ENCODE data around the gene CYP27B1.

CYP27B1 gene

DNA sequence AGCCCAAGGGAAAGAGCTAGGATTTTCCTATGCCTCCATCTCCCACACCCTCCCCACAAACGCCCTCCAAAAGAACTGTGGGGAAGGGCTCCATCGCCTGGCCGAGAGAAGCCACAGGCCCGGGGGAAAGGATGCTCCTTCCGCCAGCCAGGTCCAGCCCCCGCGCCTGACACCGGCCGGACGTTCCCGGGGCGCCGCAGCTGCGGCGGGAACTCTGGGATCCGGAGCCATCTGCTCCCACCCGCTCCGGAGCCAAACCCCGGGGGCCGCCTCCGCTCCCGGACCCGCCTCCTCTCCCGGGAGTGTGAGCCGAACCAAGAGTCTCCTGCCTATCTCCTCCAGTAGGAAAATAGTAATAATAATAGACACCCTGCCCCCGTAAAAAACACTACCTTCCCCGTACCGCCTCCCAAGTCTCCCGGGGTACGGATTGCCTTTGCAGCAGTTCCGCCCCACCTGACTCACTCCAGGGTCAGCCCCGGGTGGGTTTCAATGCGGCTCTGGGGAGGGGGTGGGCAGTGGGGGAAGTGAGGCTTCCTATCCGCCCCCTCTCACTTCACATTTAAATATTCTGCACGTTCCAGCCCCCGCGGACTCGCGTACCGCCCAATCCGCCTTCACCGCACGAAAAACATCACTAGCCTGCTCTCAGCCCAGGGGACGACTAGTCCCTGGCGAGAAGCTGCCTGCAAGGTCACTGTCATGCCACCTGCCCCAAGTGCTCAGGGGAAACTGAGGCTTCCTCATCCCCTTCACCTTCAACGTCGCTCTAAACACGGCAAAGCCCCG, 30.7 kb downstream of the CYP27B1 start:
- DNase-seq (ENCODE audit: low read depth in 2 of 2) = no peak

DNA sequence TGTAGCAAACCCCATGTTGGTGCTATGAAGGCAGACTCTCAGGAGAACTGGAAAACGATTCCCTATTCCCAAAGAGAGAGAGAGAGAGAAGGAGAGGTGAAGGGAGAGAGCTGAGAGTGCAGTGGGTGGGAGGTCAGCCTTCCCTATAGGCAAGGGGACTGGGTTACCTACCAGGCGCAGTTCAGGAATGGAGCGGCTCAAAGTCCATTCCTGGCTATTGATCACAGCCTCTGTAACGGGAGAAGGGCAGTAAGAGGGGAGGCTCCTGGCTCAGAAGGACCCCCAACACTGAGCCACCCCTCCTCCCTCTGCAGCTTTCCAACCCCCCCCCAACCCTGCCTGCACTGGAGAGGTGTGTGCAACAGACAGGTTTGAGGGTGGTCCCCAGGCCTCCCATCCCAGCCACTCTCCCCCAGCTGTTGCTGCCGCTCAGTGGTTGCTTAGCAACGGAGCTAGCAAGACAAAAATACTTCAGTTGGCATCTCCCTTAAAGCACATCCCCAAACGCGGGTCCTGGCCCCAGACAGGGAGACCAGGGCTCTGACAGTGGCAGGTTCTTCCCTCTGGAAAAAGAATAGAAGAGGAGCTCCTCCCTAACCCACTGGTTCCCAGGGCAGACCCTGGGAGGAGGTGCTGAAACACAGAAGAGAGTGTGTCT, 31.6 kb downstream of the CYP27B1 start:
- DNase-seq (ENCODE audit: low read depth in 2 of 2) = no peak

DNA sequence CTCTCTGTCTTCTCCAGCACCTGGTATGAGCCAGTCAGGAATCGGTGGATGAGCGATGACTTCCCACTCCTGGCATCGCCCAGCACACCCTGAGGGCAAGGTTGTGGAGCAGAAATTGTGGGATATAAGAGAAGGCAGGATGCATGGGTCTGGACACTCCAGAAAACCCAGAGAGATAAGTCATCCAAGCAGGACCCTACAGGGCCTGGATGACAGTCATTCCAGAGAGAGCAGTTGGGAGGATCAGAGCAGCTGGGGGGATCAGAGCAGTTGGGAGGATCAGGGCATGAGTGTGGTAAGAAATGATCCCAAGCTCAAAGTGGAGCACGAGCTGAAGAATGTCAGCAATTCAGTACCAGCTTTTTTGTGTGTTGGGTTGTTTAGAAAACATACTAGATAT, 32.3 kb downstream of the CYP27B1 start:
- no peak for DNase-seq (ENCODE audit: low read depth in 2 of 2)

DNA sequence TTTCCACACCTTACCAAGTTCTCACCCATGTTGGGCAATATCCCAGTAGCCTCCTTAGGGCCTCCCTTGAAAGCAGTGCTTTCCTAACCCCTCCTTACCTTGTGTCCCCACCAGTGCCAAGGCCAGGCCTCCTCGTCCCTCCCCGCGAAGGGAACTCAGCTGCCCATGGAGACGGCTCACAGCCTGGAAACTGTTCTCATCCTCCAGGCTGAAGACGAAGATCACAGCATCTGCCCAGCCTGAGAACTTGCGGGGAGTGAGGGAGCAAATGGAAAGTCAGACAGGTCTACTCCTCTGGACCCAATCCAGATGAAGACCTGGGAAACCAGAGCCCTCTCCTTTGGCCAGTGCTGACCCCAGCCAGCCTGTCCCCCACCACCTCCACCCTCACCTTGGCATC, 33.0 kb downstream of the CYP27B1 start:
- DNase-seq (ENCODE audit: low read depth in 2 of 2) = no peak

DNA sequence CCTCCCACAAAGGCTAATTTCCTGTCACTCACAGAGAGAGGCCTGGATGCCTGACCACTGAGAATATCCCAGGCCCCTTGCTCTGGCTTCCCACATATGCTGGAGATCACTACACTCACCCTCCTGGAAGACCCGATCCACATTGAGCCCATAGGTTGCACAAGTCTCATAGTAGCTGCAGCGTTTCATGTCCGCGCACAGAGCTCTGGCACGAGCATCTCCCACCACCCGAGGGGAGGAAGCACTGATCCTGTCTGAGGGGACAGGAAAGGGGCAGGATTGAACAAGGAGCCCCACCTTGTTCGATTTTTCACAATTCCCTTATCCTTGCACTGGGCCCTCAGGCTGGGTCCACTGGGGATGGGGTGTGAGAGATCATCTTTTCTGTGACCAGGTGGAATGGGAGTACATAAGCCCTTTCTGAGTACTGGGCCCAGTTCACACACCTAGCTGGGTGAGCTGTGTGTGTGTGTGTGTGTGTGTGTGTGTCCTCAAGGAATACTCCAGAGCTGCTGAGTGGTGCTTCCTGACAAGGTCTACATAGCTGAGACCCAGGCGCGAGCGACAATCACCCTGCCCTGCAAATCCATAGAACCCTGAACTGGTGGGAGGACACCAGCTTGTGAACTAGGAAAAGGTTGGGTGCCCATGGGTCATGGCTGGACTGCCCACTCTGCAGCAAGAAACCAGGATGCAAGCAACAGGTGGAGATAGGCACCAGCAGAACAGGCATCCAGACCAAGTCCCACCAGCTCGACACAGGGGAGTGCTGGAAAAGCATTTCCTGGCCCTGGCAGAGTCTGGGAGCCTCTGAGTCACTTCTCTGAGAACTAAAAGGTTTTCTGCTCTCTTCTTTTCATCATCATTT, 33.9 kb downstream of the CYP27B1 start:
- no peak for DNase-seq (ENCODE audit: low read depth in 2 of 2)

DNA sequence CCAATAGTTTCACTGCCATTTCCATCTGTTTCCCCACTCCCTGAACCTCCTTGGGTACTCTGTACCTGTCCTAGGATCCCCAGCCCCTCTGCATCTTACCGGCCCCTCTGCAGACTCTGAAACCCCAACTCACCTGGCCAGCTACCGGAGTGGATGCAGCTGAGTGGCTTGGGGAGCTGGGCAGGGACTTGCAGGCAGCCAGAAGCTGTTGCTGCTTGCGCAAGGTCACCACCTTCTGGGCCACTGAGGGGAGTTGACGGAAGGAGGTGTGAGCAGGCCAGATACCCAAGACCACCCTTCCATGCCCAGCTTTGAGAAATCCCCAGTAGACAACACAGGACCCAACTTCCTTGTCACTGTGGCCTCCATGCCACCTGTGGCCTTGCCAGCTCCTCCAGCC, 34.6 kb downstream of the CYP27B1 start:
- no peak for DNase-seq (ENCODE audit: low read depth in 2 of 2)

DNA sequence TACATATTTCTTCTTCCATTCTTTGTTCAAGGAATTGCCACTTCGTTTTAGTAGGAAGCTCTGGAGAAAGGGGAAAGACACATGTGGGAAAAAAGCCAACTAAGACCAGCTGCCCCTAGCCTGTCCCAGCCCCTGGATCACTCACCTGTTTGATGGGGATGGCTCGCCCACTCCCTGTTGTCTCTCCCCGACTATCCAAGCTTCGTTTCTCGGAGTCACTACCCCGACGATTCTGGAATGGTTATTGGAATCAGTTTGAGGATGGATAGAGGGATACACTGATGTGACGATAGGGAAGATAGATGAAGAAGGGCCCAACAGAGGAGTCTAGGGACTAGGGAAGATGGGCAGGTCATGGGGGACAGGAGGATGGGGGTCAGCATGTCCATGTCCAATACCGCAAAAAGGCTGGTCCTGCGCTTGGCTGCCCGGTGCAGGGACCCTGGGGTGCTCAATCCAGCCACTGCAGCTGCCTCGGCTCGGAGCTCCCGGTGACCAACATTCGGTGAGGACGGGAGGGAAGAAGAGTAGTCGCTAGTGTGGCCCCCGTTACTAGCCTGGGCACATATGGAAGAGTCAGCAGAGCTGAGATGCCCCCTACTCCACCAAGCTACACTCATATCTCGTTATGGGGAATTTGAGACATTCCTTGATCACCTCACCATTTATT, 35.3 kb downstream of the CYP27B1 start:
- no peak for DNase-seq (ENCODE audit: low read depth in 2 of 2)

DNA sequence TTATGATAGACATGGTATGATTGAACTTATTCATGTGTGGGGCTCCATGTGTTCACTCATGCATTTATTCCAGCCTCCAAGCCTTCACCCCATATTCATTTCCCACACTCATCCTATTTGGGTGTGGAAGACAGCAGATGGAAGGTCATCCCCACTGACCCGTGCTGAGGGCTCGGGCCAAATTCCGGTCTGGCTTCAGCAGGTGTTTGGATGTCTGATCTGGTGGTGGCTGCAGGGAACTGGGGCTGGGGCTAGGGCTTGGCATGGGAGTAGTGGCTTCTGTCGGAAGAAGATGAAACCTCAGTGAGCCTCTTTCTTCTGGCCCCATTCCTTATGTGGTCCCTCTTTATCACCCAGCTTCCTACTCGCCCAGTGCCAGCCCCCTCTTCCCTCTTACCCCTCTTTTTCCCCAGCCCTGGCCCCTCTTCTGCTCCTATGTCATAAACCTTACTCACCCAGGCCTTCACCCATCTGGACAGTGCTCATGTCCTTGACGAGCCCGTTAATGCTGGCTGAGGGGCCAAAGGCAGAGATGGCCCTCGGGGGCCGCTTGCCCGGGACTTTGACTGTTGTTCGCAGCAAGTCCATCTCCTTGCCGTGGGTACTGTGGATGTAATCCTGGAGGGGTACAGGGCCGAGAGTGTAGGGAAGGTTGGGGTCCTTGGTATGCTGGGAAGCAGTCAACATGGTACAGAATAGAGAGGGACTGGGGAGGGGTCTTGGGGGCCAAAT, 36.4 kb downstream of the CYP27B1 start:
- no peak for DNase-seq (ENCODE audit: low read depth in 2 of 2)

DNA sequence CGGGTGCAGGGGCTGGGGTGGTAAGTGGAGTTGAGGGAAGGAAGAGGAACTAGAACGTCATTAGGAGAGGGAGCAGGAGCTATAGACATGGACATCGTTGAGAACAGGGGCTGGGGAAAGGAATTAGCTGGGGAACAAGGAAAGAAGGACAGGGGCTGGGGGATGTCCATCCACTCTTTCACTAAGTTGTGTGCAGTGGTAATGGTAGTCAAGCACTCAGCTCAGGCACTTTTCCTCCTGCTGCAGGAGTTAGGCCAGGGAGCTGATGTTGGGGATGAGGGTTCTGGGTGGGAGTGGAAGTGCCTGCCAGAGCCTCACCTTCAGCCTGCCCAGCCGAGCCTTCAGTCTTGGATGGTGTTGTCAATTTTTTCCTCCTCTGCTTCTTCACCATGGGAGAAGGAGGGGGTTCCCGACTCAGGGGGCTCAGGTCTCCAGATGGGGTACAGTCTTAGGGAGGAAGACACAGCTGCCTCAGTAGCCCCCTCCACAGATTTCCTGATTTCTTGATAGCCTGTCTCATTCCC, 37.5 kb downstream of the CYP27B1 start:
- no peak for DNase-seq (ENCODE audit: low read depth in 2 of 2)

DNA sequence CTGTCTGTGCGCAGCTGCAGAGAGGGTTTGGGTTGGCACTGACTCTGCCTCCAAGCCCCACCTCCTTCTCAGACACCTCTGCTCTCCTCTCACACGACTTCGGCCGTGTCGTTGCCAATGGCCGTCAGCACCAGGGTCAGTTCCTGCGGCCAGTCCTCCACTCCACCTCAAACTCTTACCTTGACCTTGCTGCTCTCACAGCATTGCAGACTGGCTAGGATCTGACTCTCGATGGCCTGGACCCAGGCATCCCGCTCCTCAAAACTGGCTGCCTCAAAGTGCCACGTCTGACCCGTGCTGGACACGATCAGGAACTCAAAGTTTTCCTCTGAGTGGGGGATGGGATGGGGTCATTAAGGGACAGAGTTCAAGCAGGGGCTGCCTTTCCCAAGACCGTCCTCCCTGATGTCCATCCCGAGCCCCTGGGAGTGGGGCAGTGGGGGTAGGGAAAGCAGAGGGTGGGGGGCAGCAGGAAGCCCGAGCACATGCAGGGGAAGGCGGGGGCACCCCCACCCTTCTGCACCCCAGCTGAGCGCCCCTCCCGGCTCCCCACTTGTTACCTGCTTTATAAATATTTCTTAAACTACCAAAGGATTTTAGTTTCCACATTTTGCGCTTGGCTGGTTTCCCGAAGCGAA, 39.0 kb downstream of the CYP27B1 start:
- DNase-seq (ENCODE audit: low read depth in 2 of 2) = no peak

DNA sequence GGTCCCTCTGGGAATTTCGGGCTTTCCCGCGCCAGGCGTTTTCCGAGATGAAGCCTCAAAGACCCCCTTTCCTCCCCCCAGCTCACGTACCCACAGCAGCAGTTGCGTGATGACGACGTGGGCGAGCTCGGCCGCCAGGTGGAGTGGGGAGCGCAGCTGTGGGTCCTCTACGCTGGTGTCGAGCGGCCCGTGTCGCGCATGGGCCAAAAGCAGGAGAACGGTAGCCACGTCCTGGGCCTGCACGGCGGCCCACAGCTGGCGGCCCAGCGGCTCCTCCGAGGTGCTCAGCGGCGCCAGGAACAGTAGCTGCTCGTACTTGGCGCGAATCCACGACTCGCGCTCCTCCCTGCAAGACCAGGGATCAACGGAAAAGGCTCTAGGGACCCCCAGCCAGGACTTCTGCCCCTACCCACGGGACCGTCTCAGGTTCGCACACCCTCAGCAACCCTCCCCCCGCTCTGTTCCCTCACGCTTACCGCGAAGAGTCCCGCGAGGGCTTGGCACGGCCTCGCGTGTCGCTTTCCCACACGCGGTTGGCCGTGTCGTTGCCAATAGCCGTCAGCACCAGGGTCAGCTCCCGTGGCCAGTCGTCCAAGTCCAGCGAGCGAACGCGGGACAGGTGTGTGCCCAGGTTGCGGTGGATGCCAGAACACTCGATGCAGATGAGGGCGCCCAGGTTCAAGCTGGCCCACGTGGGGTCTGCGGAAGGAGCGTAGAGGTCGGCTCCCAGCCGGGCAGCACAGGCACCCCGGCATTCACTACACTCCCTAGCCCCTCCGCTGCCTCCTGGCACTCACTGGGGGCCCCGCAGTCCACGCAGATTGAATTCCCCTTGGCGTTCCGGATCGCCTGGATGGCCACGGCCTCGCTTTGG, 39.8 kb downstream of the CYP27B1 start:
- DNase-seq (ENCODE audit: low read depth in 2 of 2) = no peak

DNA sequence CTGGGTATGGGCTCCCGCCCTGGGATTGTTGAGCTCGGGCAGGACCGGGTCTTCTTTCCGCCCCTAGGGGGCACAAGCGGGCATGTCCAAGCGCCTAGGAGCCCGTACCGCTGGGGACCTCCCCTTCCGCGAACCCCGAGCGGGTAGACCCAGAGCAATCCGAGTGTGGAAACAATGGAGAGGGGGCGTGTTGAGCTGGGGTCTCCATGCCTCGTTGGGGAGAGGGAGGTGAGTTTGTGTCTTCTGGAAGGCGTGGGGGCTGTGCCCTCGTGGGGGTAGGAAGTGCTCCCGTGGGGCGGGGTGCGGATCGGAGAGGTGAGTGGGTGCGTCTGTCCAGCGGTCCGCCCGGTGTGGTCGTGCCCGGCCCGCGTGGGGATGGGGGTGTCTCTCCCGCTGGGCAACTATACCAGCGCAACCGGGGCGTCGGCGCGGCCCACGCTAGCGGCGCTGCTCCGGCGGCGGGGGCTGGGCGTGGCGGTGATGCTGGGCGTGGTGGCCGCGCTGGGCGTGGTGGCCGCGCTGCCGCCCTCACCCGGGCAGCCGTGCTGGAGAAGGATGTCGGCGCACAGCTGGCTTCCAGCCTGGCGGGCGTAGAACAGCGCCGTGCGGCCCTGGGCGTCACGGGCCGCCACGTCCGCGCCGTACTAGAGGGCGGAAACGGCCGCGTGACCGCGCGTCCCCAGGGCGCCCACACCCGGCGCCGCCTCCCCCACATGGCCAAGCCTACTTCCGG, 40.6 kb downstream of the CYP27B1 start:
- no peak for DNase-seq (ENCODE audit: low read depth in 2 of 2)

DNA sequence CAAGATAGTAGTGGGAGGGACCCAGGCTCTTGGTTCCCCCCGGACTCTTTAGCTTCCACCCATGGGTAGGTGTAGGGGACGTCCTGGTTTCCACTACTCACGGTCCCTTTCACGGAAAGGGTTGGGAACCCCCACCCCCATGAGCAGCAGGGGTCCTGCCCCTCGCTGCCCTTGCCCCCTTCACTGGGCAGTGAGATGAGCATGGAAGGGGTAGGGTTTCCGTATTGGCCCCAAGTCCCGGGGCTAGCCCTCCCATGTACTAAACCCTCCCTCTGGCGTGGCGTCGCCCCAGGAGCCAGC, 41.1 kb downstream of the CYP27B1 start:
- no peak for DNase-seq (ENCODE audit: low read depth in 2 of 2)

DNA sequence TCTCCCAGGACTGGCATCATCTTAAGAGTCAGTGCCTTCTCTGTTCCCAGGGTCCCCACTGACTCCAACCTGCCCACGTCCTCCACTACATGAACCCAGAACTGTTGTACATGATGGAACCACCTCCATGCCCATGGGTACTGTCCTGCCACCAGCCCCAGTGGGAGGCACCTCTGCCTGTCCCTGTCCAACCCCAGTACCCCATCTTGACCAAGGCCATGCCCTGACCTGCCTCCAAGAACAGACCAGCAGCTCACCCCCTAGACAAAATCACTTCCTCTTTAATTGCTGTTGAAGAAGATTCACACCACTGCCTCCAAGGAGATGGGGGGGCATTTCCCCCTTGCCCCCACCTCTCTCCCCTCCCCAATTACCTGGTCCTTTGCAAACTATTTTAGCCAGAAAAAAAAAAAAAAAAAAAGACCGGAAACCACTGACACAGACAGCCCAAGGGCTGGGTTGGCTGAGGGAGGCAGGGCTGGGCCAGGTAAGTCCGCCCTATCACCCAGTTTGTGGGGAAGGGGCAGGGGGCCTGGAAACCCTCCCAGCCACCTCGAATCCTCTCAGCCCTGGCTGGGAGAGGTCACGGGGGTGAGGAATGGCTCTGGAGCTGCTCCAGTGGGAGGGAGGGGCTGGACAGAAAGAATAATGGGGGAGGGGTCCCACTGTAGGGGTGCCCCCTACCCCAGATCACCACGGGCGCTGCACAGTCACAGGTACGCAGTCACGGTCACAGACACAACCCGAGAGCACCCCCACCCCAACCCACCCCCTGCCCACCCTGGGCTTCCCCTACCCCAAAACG, 41.7 kb downstream of the CYP27B1 start:
- no peak for DNase-seq (ENCODE audit: low read depth in 2 of 2)

DNA sequence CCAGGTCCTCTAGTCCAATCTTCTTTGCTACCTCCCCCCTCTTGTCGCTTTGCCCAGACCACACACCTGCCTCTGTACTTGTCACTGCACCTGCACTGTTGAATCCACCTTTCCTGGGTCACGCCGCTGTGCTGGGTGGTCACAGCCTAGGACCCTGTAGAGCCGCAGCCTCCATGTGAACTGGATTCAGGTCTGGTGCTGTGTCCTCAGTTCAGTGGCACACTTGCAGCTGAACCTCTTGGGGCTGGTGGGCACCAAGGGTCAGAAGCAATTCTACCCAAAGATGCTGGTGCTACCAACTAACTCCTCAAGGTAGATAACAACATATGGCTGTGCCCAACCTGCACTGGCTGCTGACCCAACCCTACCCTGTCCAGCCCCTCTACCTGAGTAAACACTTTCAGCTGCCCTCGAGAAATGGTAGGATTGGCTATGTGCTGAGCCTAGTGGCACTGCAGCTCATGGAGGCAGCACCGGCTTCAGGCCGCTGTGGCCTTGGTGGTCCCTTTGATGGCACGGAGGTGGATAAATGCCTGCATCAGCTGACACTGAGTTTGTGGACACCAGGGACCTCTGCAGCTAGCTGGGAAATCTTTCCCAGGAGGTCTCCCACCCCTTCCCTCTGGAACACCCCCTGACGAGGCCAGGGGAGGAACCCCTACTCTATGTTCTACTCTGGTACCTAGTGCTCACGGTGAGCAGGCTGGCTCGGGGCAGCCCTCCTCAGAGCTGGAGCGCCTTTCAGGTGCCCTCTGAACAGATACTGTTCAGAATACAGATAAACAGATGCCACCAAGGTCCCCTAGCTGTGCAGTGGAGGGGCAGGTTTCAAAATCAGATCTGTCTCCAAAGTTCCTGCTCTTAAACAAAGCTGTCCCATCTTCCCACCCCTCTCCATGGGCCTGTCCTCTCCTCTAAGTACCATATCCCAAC, 42.6 kb downstream of the CYP27B1 start:
- DNase-seq (ENCODE audit: low read depth in 2 of 2) = no peak

DNA sequence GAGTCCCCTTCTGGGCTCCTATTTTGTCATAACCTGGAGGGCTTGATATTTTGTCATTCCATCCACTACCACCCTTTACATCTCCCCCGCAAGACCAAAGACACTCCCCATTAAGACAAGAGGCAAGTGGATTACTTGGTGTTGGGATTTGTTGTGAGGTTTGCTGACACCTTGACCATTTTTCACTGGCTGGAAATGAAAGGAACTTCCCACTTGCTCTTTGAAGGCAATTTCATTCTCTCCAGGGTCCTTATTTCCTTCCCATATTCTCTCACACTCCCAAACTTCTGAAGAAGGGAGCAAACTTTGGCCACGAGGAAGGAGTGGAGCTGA, 43.3 kb downstream of the CYP27B1 start:
- DNase-seq (ENCODE audit: low read depth in 2 of 2) = no peak

All from stimulated activated CD8-positive, alpha-beta memory T cell treated with anti-CD3 and anti-CD28 coated beads, Interleukin-2, amount 100 ng/mL, for 48 hours (primary cell).